Epithelial cell of proximal tubule (primary cell): ENCODE results near the gene MGAT5. TPM values are rescaled to one million over a fixed set of nuclear protein-coding genes. Genes with fewer than 3 reads are reported as not detected.

ENCODE experiments used
- DNase-seq: peaks from one replicate; pipeline ENCODE4 v3.0.0-alpha.2; 2011; ENCODE audit warnings: low read depth
- H3K4me3 ChIP-seq: 2 replicates; pipeline ENCODE4 v1.5.1; 2011; ENCODE audit warnings: low read depth, mild to moderate bottlenecking, low read length
- CTCF ChIP-seq: conservative IDR thresholded peaks from 2 replicates; pipeline ENCODE4 v1.5.1; 2012; ENCODE audit warnings: low read depth, mild to moderate bottlenecking, low read length
- total RNA-seq: library from RNA; depleted of rRNA; stranded (reverse); fragments of >200 nt; gene quantifications from 2 replicates; pipeline ENCODE4 v1.2.3, GENCODE V29; 2015

The MGAT5 gene
- total RNA-seq, 1 donor from 2014 or later: 34.0 TPM

GRCh38 chr2:134252092-134252750 is 1.7 kb upstream of the MGAT5 start:
- no peak for DNase-seq
- no peak overlapping the region for H3K4me3 ChIP-seq

GRCh38 chr2:134253117-134253704 is 661 bp upstream of the MGAT5 start:
- no peak for DNase-seq
- no peak overlapping the region for H3K4me3 ChIP-seq
- TF ChIP-seq CTCF: no peak

More at GRCh38 chr2:134252092-134252750, 1.7 kb upstream of the MGAT5 start:
- no peak for TF ChIP-seq CTCF

- no peak for TF ChIP-seq CTCF
- no peak for DNase-seq
- H3K4me3 ChIP-seq: no peak overlapping the region
Observed at GRCh38 chr2:134254824-134255223, 952 bp downstream of the MGAT5 start.

DNA sequence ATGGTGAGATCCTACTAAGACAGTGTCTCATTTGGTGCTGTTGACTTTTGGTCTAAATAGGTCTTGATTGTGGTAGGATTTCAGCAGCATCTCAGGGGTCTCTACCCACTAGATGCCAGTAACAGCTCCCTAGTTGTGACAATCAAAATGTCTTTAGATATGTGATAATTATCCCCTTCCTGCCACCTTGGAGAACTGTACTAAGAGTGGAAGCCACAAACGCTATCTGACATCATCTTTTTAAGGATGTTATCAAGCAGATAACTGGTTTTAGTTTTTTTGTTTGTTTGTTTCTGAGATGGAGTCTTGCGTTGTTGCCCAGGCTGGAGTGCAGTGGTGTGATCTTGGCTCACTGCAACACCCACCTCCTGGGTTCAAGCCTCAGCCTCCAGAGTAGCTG is 3.1 kb downstream of the MGAT5 start:
- H3K4me3 ChIP-seq: no peak overlapping the region
- DNase-seq: no peak
- no peak for TF ChIP-seq CTCF

- no peak overlapping the region for H3K4me3 ChIP-seq
- DNase-seq: no peak
- no peak for TF ChIP-seq CTCF
Observed at GRCh38 chr2:134257509-134257908, 3.6 kb downstream of the MGAT5 start.

- no peak for DNase-seq
- TF ChIP-seq CTCF: no peak
- H3K4me3 ChIP-seq: no peak overlapping the region
Observed at GRCh38 chr2:134257965-134258683, 4.3 kb downstream of the MGAT5 start.
